Gastroesophageal sphincter (tissue), 3 donors: ENCODE measurements around the gene ECHS1.

Experiments
- POLR2A ChIP-seq, 2 donors: fragments of 450-650 bp; IDR thresholded peaks; one replicate each; pipeline ENCODE4 v1.6.1; 2017; ENCODE audit warnings: antibody characterized with exemption in 2 of 2, mild to moderate bottlenecking in 2 of 2, moderate library complexity in 1 of 2
- POLR2AphosphoS5 ChIP-seq: sonication (generic); formaldehyde crosslinking; IDR thresholded peaks from one replicate; pipeline ENCODE4 v1.6.1; 2017; ENCODE audit warnings: antibody characterized with exemption
- TF ChIP-seq, protein P1 (sequence below), 4 experiments: fragments of 200-600 bp in 2 of 4; fragments of 450-650 bp in 2 of 4; sonication (generic) in 1 of 4; IDR thresholded peaks; one replicate each; pipeline ENCODE4 v1.5.1; 2017 to 2019; ENCODE audit warnings: antibody characterized with exemption in 4 of 4, mild to moderate bottlenecking in 2 of 4, moderate library complexity in 2 of 4

DNA sequence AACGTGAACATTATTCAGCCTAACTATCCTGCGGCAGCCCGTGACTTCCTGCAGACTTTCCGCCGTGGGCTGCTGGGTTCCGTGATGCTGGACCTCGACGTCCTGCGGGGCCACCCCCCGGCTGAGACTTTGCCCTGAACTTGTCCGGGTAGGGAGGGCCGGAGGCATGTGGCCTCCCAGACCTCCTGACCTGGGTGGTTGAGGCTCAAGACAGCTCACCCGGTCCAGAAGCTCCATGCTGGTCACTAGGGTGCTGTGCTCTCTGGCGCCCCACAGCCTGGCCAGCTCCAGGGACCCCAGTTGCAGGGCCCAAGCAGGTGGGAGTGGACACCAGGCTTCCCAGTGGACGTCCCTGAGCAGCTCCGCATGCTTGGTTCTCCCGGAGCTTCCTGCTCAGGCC, 46.9 kb upstream of the ECHS1 start:
- TF ChIP-seq POLR2AphosphoS5: no peak
- TF ChIP-seq, protein P1, sequence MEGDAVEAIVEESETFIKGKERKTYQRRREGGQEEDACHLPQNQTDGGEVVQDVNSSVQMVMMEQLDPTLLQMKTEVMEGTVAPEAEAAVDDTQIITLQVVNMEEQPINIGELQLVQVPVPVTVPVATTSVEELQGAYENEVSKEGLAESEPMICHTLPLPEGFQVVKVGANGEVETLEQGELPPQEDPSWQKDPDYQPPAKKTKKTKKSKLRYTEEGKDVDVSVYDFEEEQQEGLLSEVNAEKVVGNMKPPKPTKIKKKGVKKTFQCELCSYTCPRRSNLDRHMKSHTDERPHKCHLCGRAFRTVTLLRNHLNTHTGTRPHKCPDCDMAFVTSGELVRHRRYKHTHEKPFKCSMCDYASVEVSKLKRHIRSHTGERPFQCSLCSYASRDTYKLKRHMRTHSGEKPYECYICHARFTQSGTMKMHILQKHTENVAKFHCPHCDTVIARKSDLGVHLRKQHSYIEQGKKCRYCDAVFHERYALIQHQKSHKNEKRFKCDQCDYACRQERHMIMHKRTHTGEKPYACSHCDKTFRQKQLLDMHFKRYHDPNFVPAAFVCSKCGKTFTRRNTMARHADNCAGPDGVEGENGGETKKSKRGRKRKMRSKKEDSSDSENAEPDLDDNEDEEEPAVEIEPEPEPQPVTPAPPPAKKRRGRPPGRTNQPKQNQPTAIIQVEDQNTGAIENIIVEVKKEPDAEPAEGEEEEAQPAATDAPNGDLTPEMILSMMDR (IDR thresholded peaks at IDR 0.05): no peak
- TF ChIP-seq POLR2A (IDR thresholded peaks at IDR 0.05): no peak
